Measurements from ENCODE around the gene MARCHF10.
A peak's percentile ranks its signal among the peaks of the same experiment; 100 is the strongest.
"Not testable (repeated sequence)": the region's sequence is repeated elsewhere in the genome, so short reads cannot be mapped to it uniquely, and the experiment has no call there.

MARCHF10 gene

DNA sequence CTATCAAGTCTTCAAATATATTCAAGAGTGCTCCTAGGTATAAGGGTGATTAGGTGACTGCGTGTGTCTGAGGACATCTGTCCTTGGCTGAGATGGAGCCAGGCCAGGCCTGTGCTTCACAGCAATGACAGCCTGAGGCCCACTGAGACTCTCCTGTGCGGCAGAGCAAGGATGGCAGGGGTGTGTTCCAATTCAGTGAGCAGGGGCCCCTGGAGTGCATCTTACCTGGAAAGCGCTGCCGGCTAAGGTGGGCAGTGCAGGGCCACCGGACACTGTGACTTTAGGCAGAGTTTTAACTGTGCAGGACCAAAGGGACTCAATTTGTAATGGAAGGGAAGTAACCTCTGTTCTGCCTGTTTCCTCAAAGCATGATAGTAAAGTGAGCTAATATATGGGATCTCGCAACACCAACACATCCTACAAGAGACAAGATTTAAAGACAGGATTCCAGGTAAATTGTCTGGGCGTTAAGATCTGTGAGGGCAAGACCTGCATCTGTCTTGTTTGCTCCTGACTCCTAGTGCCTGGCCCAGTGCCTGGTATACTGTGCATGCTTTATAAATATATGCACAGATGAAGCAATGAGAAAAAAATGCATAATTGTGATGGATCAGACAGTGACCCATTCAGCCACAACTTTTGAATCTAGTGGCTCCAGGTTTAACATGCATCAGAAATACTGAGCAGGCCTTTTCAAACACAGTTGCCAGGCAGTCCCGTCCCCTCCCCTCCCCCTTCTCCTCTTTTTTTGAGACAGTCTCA, 93.9 kb downstream of the MARCHF10 start:
- DNase-seq, result no peak

DNA sequence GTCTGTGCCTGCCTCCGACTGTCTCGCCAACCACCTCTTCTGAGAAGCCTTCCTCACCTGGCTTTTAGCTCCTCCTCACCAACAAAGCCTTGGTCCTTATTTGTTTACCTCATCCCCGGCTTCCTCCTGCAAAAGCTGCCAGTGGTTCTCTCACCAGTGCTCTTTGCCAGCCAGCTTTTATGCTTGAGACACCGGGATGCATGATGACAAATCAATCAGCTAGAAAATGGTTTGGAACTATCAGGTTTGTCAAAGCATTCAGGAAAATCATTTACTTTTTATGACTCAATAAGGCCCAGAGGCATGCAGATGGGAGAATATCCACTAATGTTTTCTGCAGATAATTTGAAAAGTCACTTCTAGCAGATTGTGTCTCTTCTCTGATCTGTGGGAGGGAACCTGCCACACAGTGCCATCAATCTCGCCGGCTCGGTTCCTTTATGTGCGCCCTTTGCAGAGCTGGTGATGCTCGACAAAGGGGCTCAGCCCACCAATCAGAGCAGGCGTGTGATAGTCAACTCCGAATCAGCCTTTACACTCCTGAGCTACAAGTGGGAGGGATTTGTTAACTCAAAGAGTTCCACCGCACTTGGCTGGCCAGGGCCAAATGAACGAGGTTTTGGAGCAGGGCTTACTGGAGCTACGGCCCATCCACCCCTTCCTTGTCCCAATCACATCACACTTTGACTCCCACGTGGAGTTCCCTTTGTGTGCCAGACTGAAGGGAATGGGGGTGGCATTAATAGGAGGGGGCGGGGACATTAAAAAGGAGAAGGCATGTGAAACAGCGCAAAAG, 94.8 kb downstream of the MARCHF10 start:
- DNase-seq, result no peak

DNA sequence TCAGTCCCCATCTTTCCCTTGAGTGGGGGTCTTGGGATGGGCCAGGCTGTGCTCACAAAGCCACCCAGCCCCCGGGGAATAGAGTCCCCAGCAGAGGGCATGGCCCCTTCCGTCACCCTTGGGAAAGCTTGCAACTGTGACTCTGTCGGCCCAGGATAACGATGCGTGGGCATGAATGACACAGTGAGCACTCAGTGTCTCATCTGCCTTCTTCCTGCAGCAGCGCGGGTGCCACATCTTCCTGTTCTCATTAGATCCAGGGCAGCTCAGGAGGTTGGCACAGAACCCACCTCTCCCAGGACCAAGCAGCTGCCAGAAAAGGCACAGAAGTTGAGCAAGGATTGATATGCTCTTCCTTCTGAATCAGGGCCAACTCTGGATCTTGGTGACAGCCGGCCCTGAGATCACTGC, 95.9 kb downstream of the MARCHF10 start:
- no peak for DNase-seq

DNA sequence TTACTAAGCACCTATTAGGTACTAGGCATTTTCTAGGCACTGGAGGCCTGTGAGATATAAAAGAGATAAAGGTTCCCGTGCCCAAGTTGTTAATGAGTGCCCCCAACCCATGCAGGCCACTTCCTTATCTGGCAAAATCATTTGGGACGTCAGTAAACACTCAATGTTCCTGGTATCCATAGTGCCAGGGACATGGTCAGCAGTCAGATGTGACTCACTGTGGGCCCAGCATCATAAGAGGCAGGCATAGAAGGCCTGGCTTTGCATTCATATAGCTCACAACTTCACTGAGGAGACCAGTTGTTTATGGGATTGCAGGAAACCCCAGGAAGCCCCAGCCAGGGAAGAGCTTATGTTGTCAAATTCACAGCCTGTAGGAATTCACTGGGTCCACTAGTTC, 99.5 kb downstream of the MARCHF10 start:
- no peak for DNase-seq

DNA sequence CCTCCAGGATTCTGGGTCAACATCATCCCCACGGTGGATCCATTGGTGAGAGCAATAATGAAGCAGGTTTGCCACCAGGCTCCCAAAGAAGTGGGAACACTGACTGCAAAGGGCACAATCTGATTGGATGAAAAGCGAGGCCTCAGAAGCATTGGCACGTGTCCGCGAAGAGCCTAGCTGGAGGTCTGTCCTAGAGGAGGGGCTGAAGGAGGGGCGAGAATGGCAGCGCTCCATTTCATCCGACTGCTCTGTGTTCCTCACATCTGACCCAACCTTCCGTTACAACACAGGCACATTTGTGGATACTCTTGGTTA, 100.7 kb downstream of the MARCHF10 start:
- no peak for DNase-seq

DNA sequence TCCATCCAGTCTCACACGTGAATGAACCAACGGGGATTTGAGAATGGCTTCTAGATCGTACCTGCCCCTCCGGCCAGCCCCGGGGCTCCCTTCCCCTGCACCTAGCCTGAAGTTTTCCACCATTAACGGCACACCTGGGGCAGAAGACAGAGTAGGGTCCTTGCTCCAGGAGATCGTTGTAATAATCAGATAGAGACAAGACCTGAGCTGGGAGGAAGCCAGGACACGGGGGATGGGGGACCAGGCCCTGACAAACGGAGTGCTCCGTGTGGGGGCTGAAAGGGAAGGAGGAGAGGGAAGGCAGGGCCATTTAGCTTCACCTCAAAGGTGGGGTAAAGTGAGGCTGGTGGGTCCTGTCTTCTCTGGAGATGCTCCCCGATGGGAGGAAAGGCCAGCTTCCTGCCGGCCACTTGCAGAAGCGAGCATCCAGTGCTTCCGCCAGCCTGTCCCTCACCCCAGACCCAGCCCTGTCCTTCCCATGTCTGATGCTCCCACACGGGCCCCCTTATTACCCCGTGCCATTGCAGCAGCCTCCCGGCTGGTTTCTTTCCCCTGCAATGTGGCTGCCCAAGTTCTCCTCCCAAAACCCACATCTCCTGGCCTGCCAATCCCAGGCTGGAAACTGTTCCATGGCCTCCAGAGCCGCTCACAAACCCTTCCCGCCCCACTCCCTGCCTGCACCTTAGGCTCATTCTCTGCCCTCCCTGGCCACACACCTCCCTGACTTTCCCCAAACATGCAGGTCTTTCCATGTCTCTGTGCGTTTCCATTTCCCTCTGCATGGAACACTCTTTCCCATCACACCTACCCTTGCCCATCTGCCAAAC, 101.3 kb downstream of the MARCHF10 start:
- no peak for DNase-seq

DNA sequence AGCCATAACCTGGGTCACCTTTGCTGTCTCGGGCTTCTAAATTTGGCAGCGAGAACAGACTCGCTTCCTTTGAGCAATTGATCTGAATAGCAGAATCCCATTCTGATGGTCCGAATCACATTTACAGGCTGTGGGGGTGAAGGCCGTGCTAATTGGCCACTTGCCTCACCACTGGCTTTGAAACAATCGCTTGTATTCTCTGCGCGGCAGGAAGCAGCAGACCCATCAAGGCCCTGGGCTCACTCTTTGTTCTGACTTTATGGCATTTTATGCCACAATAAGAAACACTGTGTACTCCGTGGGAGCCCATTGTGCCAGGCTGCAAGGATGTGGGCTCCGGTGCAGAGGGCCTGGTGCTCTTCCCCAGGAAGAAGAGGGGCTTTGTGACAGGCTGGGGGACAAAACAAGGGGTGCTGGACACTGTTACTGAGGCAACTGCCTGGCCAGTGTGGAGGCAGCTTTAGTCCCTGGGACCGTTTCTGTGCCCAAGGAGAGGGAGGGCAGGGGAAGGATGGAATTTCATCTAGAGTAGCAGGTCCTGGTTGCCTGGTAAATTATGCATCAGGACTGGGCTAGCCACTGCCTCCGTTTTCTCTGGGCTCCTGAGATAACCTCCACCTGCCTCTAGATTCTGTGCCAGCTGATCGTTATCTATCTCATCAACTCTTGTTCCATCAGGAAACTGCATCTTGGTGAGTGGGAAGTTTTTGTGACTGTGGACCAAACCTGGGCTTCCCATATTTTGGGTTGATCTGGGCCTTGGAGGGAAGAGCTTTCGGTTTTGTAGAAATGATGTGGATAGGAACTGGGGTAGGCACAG, 102.1 kb downstream of the MARCHF10 start:
- no peak for DNase-seq

DNA sequence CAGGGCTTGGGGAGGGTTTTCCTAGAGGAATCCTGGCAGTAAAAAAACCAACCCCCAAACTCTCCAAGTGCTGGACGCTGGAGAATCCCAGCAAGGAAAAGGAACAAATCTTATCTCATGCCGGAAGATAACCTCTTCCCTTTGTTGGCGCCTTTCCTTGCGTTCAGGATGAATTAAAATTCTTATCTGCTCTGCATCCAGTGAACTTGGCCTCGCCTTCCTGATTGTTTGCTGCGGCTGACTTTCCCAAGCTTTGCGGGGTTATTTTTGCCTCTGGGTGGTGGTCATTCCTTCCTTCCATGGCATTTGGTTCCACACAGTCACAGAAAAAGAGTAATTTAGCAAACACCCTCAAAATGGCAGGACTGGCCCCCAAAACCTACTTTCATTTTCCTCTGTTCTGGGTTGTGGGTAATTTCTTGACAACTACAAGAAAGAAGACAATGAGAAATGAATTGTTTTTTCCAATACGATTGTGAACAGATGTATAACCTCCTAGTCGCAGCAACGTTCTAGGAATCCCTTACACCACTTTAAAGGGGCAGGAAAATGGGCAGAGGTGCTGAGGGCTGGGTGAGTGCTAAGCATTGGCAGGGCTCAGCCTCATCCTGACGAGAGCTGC, 102.8 kb downstream of the MARCHF10 start:
- DNase-seq, result no peak

DNA sequence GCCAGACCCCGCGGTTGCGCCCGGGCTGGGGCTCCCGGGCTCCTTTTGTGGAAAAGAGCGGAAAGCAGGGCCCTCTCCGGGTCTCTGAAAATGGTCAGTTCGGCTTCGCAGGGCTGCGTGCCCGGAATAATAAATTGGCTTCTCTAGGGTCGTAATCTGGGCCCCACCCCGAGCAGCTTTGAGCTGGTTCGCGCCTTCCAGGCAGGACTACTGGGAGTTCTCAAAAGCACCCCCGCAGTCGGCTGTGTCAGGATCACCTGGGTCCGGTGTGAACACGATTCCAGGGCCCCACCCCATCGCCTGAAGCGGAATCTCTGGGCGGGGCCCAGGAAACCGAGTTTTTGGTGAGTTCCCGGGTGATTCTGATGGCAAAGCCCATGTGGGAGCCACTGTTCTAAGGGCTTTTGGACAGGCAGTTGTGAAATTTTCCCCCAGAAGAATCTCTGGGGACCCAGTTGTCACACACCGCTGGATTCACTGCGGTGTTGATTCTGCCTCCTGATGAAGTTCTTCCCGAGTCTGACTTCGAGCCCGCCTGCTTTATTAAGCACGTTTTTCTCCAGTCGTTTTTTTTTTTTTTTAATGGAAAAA, 103.6 kb downstream of the MARCHF10 start:
- no peak for DNase-seq

DNA sequence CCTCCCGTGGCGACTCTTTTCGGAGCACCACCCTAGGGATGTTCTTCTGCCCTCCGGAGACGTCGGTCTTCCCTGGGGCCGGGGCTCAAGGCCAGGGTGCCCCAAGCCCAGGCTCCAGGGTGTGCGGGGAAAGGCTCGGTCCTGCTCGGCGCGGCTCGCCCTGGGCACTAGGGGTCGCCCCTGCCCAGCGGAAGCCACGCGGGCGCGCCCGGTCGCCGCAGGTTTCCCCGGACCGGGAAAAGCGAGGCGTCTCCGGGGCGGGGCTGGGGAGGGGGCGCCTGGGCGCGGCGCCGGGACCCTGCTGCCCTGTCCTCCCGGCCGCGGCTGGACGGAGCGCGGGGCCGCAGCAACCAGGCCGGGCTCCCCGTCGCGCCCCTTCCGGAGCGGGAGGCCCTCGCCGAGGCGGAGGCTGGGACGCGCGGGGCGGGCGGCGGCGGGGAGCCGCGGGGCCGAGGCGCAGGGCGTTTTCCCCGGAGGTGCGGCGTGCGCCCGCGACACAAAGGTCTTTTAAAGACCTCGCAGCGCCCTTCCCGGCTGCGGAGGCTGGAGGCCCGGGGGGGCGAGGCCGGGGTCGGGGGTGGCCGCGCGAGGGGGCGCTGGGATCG, 104.2 kb downstream of the MARCHF10 start:
- DNase-seq, result peak; percentile 54

DNA sequence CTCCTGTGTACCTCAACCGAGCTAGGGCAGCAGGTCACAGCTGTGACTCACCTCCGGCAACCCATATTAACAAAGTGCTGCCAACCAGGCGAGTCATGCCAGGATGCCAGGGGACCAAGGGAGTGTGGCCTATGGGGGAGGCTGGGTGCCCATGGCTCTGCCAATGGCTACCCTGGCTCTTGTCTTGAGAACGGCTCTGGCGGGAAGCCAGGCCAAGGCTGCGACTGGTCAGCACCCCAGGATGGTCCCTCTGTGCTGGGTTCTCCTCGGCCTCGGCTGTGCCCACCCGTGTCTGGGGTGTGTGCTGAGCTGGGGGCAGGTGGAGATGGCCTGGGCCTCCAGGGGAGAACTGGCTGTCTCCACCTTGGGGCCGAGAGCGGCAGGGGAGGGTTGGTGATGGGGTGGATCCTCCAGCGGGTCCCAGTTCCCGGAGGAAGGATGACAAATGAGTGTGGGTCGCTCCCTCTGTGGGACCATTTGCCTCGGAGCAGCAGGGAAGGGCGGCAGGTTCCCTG, 104.8 kb downstream of the MARCHF10 start:
- DNase-seq, result no peak

DNA sequence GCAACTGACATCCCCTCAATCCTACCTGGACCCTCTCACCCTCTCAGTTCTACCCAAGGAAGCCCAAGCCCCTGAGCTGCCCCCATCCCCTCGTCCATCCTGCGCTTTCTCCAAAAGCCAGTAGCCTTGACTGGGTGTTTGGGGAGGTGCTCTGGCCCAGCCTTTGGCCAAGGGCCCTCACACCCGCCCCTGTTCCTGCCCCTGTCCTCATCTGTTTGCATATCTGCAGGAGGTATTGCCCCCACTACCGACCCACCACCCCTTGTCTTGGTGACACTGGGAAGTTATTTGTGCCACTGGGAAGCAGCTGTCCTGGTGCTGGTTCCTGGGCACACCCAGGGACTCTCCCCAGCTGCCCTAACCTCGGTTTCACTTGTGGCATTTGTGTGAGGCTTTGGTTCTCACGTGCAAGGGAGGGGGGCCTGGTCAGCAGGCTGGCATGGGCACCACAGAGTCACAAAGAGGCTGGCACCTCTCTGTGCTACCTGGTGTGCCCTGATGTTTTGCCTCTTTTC, 105.3 kb downstream of the MARCHF10 start:
- DNase-seq, result no peak

DNA sequence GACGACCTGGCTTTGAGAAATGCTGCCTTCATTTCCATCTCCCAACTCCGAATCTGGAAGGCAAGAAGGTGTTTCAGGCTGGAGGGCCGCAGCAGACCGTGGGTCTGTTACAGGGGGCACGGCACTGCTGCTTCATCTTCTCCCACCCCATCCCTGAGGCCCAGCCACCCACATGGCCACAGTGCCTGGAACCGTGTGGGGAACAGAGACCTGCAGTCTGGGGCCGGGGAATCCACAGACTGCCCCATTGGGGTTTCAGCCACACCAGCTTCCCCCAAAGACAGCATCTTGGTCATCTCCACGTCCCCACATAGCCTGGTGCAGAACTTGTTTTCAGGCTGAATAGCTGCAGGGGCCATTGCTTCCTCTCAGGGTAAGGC, 106.4 kb downstream of the MARCHF10 start:
- DNase-seq, result no peak

DNA sequence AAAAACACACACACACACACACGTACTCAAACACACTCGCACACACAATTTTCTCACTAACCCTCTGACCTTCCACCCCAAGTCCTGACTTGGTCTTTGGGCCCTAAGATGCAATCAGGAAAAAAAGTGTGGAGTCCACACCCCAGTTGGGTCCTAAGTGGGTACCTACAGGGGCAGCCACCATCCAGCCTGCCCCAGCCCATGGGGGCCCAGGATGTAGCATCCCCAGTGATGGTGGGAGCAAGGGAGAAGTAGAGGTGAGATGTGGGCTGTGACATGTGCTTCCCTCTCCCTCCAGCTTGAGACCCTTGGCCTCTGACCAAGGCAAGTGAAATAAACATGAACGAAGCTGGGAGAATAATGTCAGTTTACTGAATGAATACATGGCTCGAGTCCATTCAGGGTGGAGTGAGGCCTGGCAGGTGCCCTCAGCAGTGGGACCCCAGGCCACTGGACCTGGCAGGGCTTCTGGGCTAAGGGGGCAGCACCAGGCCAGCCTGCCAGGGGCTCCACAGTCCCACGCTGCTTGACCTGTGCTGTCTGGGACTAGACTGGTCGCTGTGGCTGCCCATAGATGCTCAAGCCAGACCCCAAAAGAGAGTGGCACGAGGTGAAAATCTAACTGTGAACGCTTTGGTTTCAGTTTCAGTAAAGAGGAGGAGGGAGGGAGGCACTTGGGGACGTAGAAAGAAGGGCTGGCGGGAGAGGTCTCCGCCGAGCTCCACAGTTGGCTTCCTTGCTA, 107.0 kb downstream of the MARCHF10 start:
- no peak for DNase-seq

DNA sequence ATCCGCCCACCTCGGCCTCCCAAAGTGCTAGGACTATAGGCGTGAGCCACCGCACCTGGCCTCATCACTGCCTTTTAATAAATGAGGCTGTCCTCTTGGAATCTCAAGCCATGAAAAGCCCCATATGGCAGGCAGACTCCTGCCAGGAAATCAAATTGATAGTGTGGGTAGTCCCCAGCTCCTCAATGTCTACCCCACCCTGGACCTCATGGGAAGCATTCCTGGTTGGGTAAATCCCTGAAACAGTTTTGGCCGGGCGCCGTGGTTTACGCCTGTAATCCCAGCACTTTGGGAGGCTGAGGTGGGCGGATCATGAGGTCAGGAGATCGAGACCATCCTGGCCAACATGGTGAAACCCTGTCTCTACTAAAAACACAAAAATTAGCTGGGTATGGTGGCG, 109.7 kb downstream of the MARCHF10 start:
- not testable (repeated sequence) for DNase-seq

DNA sequence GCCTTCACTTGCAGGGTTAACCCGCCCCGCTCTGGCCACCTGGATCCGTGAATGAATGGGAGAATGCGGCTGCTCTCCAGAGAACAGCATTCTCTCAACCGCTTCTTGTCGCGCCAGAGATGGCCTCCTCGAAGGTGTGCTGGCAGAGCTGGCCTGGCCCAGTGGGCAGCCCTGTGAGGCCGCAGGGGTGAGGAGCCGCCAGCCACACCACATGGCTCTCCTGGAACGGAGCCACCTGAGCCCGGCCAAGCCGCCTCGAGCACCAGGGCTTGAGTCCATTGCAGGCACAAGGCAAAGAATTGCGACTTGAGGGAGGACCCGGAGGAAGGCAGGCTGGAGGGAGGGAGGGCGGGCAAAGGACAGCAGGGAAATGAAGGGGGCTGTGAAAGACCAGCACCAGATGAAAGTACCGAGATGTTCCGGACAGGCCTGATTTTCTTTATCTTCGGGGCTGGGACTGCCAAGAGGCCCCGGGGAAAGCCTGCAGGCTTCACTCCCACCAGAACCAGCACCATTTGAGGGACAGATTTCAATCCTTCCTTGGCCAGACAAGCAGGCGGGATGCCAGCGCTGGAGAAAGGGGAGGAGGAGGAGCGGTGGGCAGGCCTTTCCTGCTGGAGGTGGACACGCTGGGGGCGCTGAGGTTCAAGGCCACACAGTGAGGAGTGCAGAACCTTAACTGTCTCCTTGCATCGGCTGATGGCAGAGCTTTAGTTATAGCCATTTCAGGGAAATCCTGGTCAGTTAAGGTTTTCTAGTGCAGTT, 111.2 kb downstream of the MARCHF10 start:
- no peak for DNase-seq

DNA sequence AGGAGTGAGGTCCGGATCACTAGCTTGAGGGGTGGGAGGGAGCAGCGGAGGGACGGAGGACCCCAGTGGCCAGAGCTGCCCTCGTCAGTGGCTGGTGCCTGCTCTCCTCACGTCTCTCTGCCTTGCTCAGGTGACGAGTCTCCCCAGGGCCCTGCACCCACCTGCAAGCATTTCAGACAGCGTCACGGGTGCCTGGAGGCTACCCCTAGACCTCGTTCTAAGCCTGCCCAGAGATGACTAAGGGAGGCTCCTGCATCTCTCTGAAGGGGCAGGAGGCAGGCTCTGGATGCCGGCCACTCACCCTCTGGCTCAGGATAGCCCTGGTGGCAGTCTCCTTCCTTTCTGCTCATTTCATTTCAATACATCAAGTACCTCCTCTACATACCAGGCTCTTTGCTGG, 111.9 kb downstream of the MARCHF10 start:
- DNase-seq, result no peak

DNA sequence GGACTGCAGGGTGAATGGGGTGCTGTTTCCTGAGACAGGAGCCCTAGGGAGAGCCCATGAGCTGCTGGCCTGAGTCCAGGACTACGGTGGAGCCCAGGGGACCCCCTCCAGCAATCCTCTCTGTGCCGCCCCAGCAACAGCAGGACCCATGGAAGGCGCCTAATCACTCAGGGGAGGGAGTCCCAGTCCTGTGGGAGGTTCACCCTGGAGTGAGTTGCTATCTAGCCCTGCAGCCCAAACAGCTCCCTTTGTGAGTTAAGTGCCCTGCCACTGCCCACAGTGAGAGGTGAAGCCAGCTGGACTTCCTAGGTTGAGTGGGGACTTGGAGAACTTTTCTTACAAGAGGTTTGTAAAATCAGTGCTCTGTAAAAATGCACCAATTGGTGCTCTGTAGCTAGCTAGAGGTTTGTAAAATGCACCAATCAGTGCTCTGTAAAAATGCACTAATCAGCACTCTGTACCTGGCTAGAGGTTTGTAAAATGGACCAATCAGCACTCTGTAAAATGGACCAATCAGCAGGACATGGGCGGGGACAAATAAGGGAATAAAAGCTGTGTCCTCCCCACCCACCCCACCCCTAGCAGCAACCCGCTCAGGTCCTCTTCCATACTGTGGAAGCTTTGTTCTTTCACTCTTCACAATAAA, 112.9 kb downstream of the MARCHF10 start:
- DNase-seq, result not testable (repeated sequence)

Data from stimulated activated naive CD4-positive, alpha-beta T cell treated with Interleukin-2 at 50 U/mL for 16 hours (primary cell).